SU-DHL-6 (cell line): ENCODE results near the gene DOCK3.

Experiments used
- H2AFZ ChIP-seq: fragments of 200-600 bp; sonication (generic); 2 replicates; pipeline ENCODE4 v1.6.1; 2014; ENCODE audit warnings: low read depth, mild to moderate bottlenecking, moderate library complexity, mixed read lengths, antibody characterized with exemption, low read length; ENCODE audit not compliant: severe bottlenecking
- H3F3A ChIP-seq: fragments of 200-600 bp; shearing (Covaris generic); 2 replicates; pipeline ENCODE4 v1.6.0; 2016; ENCODE audit warnings: antibody characterized with exemption, mild to moderate bottlenecking; ENCODE audit not compliant: insufficient read depth
- H3K27ac ChIP-seq: fragments of 200-600 bp; sonication (generic); 2 replicates; pipeline ENCODE4 v1.5.1; 2016; ENCODE audit warnings: low read depth, mild to moderate bottlenecking, low read length, moderate library complexity, mixed read lengths
- H3K27me3 ChIP-seq: fragments of 200-600 bp; sonication (generic), shearing (Covaris generic); 2 replicates; pipeline ENCODE4 v1.6.0; 2014; ENCODE audit warnings: mild to moderate bottlenecking, low read length
- H3K36me3 ChIP-seq: fragments of 200-600 bp; sonication (generic); 2 replicates; pipeline ENCODE4 v1.6.1; 2014; ENCODE audit warnings: mild to moderate bottlenecking, low read length, mixed read lengths
- H3K4me2 ChIP-seq: fragments of 300-600, 200-600 bp; shearing (Covaris generic), sonication (generic); 2 replicates; pipeline ENCODE4 v1.6.0; 2014; ENCODE audit warnings: low read length, low read depth, mild to moderate bottlenecking; ENCODE audit not compliant: poor library complexity, severe bottlenecking
- H3K4me3 ChIP-seq: fragments of 200-600 bp; sonication (generic); 2 replicates; pipeline ENCODE4 v1.5.1; 2014; ENCODE audit warnings: antibody characterized with exemption, low read length, mild to moderate bottlenecking, mixed read lengths; ENCODE audit not compliant: insufficient read depth, poor library complexity, severe bottlenecking
- H3K79me2 ChIP-seq: fragments of 200-600 bp; sonication (generic); 2 replicates; pipeline ENCODE4 v1.6.1; 2014; ENCODE audit warnings: mild to moderate bottlenecking, low read length, moderate library complexity; ENCODE audit not compliant: insufficient read depth
- H3K9ac ChIP-seq: fragments of 200-600 bp; sonication (generic); 2 replicates; pipeline ENCODE4 v1.7.0; 2014; ENCODE audit warnings: mild to moderate bottlenecking, low read length
- H3K9me2 ChIP-seq: fragments of 200-600 bp; sonication (generic); replicated peaks from 2 replicates; pipeline ENCODE4 v1.6.1; 2014; ENCODE audit warnings: low read length; ENCODE audit not compliant: insufficient read depth
- H3K9me3 ChIP-seq: fragments of 200-600 bp; sonication (generic); 2 replicates; pipeline ENCODE4 v1.6.1; 2014; ENCODE audit warnings: low read length, mixed read lengths; ENCODE audit not compliant: insufficient read depth
- H4K20me1 ChIP-seq: fragments of 200-600 bp; sonication (generic); 2 replicates; pipeline ENCODE4 v1.6.1; 2014; ENCODE audit warnings: low read depth, mild to moderate bottlenecking, antibody characterized with exemption, low read length, moderate library complexity, mixed read lengths
- CTCF ChIP-seq: fragments of 200-600 bp; sonication (generic); IDR thresholded peaks from one replicate; pipeline ENCODE4 v1.5.1; 2017; ENCODE audit warnings: antibody characterized with exemption, mild to moderate bottlenecking, low read length, moderate library complexity; ENCODE audit not compliant: insufficient read depth, poor library complexity, severe bottlenecking
- EZH2phosphoT487 ChIP-seq: fragments of 200-600 bp; sonication (generic), shearing (Covaris generic); conservative IDR thresholded peaks from 2 replicates; pipeline ENCODE4 v1.6.1; 2018; ENCODE audit warnings: mild to moderate bottlenecking, antibody characterized with exemption, low read length, moderate library complexity, mixed read lengths

The DOCK3 gene

GRCh38 chr3:50657407-50657806 is 17.3 kb upstream of the DOCK3 start:
- no peaks in the 10 kb centered on the region for H3K9me2 ChIP-seq

GRCh38 chr3:50657816-50658215 is 16.9 kb upstream of the DOCK3 start:
- Histone ChIP-seq H3K9ac (no peak overlapping the region), H4K20me1 (no peaks in the 10 kb centered on the region), H3K9me2 (no peaks in the 10 kb centered on the region), H3F3A (no peaks in the 10 kb centered on the region), H3K27me3 (no peaks in the 10 kb centered on the region), H3K27ac (no peak overlapping the region), H3K9me3 (no peaks in the 10 kb centered on the region), H2AFZ (no peak overlapping the region), H3K36me3 (no peaks in the 10 kb centered on the region), H3K4me3 (no peak overlapping the region), H3K79me2 (no peaks in the 10 kb centered on the region), H3K4me2 (no peak overlapping the region)
- TF ChIP-seq EZH2phosphoT487: no peak
- TF ChIP-seq CTCF: no peak

More at GRCh38 chr3:50657407-50657806, 17.3 kb upstream of the DOCK3 start:
- H3K9me3 ChIP-seq: no peaks in the 10 kb centered on the region
- H3K36me3 ChIP-seq: no peaks in the 10 kb centered on the region
- H3F3A ChIP-seq: no peaks in the 10 kb centered on the region
- no peaks in the 10 kb centered on the region for H3K79me2 ChIP-seq
- no peak overlapping the region for H3K9ac ChIP-seq
- H3K27me3 ChIP-seq: no peaks in the 10 kb centered on the region
- TF ChIP-seq EZH2phosphoT487: no peak
- no peak for TF ChIP-seq CTCF
- H4K20me1 ChIP-seq: no peaks in the 10 kb centered on the region
- H3K27ac ChIP-seq: no peak overlapping the region
- H3K4me3 ChIP-seq: no peak overlapping the region
- no peak overlapping the region for H3K4me2 ChIP-seq
- H2AFZ ChIP-seq: no peak overlapping the region

- no peaks in the 10 kb centered on the region for H3K79me2 ChIP-seq
- H2AFZ ChIP-seq: no peak overlapping the region
- H3K4me3 ChIP-seq: no peak overlapping the region
- no peaks in the 10 kb centered on the region for H3K27me3 ChIP-seq
- no peaks in the 10 kb centered on the region for H3K36me3 ChIP-seq
- H4K20me1 ChIP-seq: no peaks in the 10 kb centered on the region
- no peaks in the 10 kb centered on the region for H3F3A ChIP-seq
- no peak overlapping the region for H3K4me2 ChIP-seq
- no peak overlapping the region for H3K27ac ChIP-seq
- no peaks in the 10 kb centered on the region for H3K9me2 ChIP-seq
- H3K9ac ChIP-seq: no peak overlapping the region
- H3K9me3 ChIP-seq: no peaks in the 10 kb centered on the region
- no peak for TF ChIP-seq EZH2phosphoT487
- no peak for TF ChIP-seq CTCF
Measured at GRCh38 chr3:50658416-50658815, 16.3 kb upstream of the DOCK3 start.
